H1 (cell line): Measurements from ENCODE around the gene ZNF516. TPM values are rescaled to one million over a fixed set of nuclear protein-coding genes. Genes with fewer than 3 reads are reported as not detected.

Source experiments
- CTCF ChIA-PET: fragments of 300-600 bp; sonication (Branson Sonifier 250); formaldehyde crosslinking; loops from one replicate; lab custom pipeline; 2021; ENCODE audit not compliant: partially characterized antibody; lab: Charles Lee
- POLR2A ChIA-PET: fragments of 300-600 bp; sonication (Branson Sonifier 250); formaldehyde crosslinking; loops from one replicate; lab custom pipeline; 2021; ENCODE audit warnings: inconsistent platforms; ENCODE audit not compliant: partially characterized antibody; lab: Charles Lee
- DNase-seq, 2 experiments: peaks; one replicate each; pipeline versions ENCODE4 v3.0.0 to v3.0.0-alpha.2; 2010 to 2022; ENCODE audit warnings: low spot score in 2 of 2, low read depth in 1 of 2, mixed read lengths in 1 of 2
- FAIRE-seq: peaks from 2 replicates; lab custom pipeline; 2011; peaks lifted over from hg19 to GRCh38; lab: Jason Lieb, UNC
- H2AFZ ChIP-seq: 2 replicates; pipeline ENCODE4 v1.8.1; 2012; ENCODE audit warnings: low read length, inconsistent platforms
- H2AK5ac ChIP-seq: 2 replicates; pipeline ENCODE4 v1.6.1; 2013; ENCODE audit warnings: low read depth, low read length
- H2BK120ac ChIP-seq: replicated peaks from 2 replicates; pipeline ENCODE3; 2013; ENCODE audit warnings: low read depth, low read length, inconsistent platforms
- H2BK12ac ChIP-seq: 2 replicates; pipeline ENCODE4 v1.6.1; 2013; ENCODE audit warnings: low read depth, low read length
- H2BK15ac ChIP-seq: 2 replicates; pipeline ENCODE4 v1.6.1; 2013; ENCODE audit warnings: low read length
- H2BK20ac ChIP-seq: 2 replicates; pipeline ENCODE4 v1.6.1; 2013; ENCODE audit warnings: low read length
- H2BK5ac ChIP-seq: 2 replicates; pipeline ENCODE4 v1.6.1; 2013; ENCODE audit warnings: low read depth, low read length
- H3K14ac ChIP-seq: 2 replicates; pipeline ENCODE4 v1.6.1; 2013; ENCODE audit warnings: inconsistent platforms; ENCODE audit not compliant: insufficient read length
- H3K18ac ChIP-seq: 2 replicates; pipeline ENCODE4 v1.6.1; 2013; ENCODE audit warnings: low read length; ENCODE audit errors: extremely low read depth
- H3K23ac ChIP-seq: 2 replicates; pipeline ENCODE4 v1.6.1; 2013; ENCODE audit warnings: inconsistent platforms; ENCODE audit not compliant: insufficient read length
- H3K23me2 ChIP-seq: 2 replicates; pipeline ENCODE4 v1.6.1; 2013; ENCODE audit warnings: low read depth, low read length
- H3K27ac ChIP-seq: 2 replicates; pipeline ENCODE4 v1.6.1; 2011; ENCODE audit warnings: low read depth, low read length, inconsistent platforms
- H3K27me3 ChIP-seq, 4 experiments: replicated peaks in 1 of 4; 1 replicate in 1 of 4; 2 replicates in 3 of 4; pipeline versions ENCODE4 v1.6.1 to v1.8.1; 2011 to 2013; ENCODE audit warnings: low read length in 3 of 4, mild to moderate bottlenecking in 3 of 4, inconsistent platforms in 2 of 4, mixed read lengths in 2 of 4, moderate library complexity in 1 of 4; ENCODE audit not compliant: control insufficient read depth in 3 of 4, insufficient read depth in 3 of 4; ENCODE audit errors: extremely low read depth in 1 of 4
- H3K36me3 ChIP-seq, 4 experiments: 2 replicates each; pipeline versions ENCODE4 v1.6.1 to v1.8.1; 2011 to 2013; ENCODE audit warnings: mild to moderate bottlenecking in 4 of 4, low read length in 3 of 4, moderate library complexity in 2 of 4, control low read depth in 1 of 4, inconsistent platforms in 1 of 4; ENCODE audit not compliant: insufficient read depth in 4 of 4, control insufficient read depth in 2 of 4
- H3K4ac ChIP-seq: replicated peaks from 2 replicates; pipeline ENCODE3; 2013; ENCODE audit warnings: low read length, low read depth, mixed read lengths, inconsistent platforms; ENCODE audit not compliant: insufficient read length
- H3K4me1 ChIP-seq, 4 experiments: replicated peaks in 1 of 4; 1 replicate in 1 of 4; 2 replicates in 3 of 4; pipeline versions ENCODE4 v1.6.1 to v1.8.1; 2011 to 2013; ENCODE audit warnings: low read length in 3 of 4, inconsistent platforms in 2 of 4, mixed read lengths in 1 of 4; ENCODE audit not compliant: insufficient read depth in 4 of 4, control insufficient read depth in 3 of 4
- H3K4me2 ChIP-seq, 2 experiments: 2 replicates each; pipeline versions ENCODE4 v1.6.1 to v1.8.1; 2011 to 2013; ENCODE audit warnings: low read depth in 2 of 2, low read length in 2 of 2, control low read depth in 1 of 2, inconsistent platforms in 1 of 2, mild to moderate bottlenecking in 1 of 2; ENCODE audit not compliant: insufficient read depth in 1 of 2
- H3K4me3 ChIP-seq, 4 experiments: fragments of 200-600, 300-600 bp in 1 of 4; sonication (generic), shearing (Covaris generic), sonication (Bioruptor Twin) in 1 of 4; 2 replicates each; pipeline versions ENCODE4 v1.5.1 to v1.8.1; 2011 to 2016; ENCODE audit warnings: low read length in 4 of 4, low read depth in 3 of 4, control low read depth in 2 of 4, inconsistent platforms in 2 of 4, mild to moderate bottlenecking in 2 of 4, mixed read lengths in 1 of 4, moderate library complexity in 1 of 4; ENCODE audit not compliant: insufficient read depth in 2 of 4; ENCODE audit errors: extremely low read depth in 1 of 4
- H3K56ac ChIP-seq: replicated peaks from 2 replicates; pipeline ENCODE3; 2013; ENCODE audit warnings: low read depth, mild to moderate bottlenecking, mixed read lengths, low read length, inconsistent platforms; ENCODE audit not compliant: insufficient read length
- H3K79me1 ChIP-seq: 2 replicates; pipeline ENCODE4 v1.6.1; 2013; ENCODE audit warnings: low read depth, low read length, control low read depth
- H3K79me2 ChIP-seq, 2 experiments: 2 replicates each; pipeline versions ENCODE4 v1.6.1 to v1.8.1; 2012 to 2013; ENCODE audit warnings: low read length in 2 of 2, mild to moderate bottlenecking in 2 of 2, inconsistent platforms in 1 of 2; ENCODE audit not compliant: insufficient read depth in 2 of 2, control insufficient read depth in 1 of 2
- H3K9ac ChIP-seq, 4 experiments: replicated peaks in 1 of 4; 1 replicate in 1 of 4; 2 replicates in 3 of 4; pipeline versions ENCODE4 v1.6.1 to v1.8.1; 2011 to 2013; ENCODE audit warnings: low read depth in 3 of 4, low read length in 3 of 4, control low read depth in 2 of 4, mild to moderate bottlenecking in 2 of 4, moderate library complexity in 2 of 4, inconsistent platforms in 1 of 4; ENCODE audit errors: extremely low read depth in 1 of 4
- H3K9me3 ChIP-seq, 2 experiments: 2 replicates each; pipeline versions ENCODE4 v1.6.1 to v1.8.1; 2012 to 2013; ENCODE audit warnings: mild to moderate bottlenecking in 2 of 2, moderate library complexity in 2 of 2, control low read depth in 1 of 2, inconsistent platforms in 1 of 2, low read depth in 1 of 2, low read length in 1 of 2, mixed read lengths in 1 of 2; ENCODE audit not compliant: insufficient read depth in 2 of 2
- H4K20me1 ChIP-seq, 2 experiments: replicated peaks in 1 of 2; 2 replicates each; pipeline versions ENCODE3 to v1.8.1; 2011 to 2013; ENCODE audit warnings: inconsistent platforms in 2 of 2, low read length in 2 of 2, mild to moderate bottlenecking in 1 of 2; ENCODE audit not compliant: insufficient read depth in 2 of 2, control insufficient read depth in 1 of 2
- H4K5ac ChIP-seq: 2 replicates; pipeline ENCODE4 v1.6.1; 2013; ENCODE audit warnings: low read length, low read depth, mixed read lengths, inconsistent platforms; ENCODE audit not compliant: insufficient read length
- H4K8ac ChIP-seq: 2 replicates; pipeline ENCODE4 v1.8.0; 2013; ENCODE audit warnings: mild to moderate bottlenecking, moderate library complexity, low read length, inconsistent platforms; ENCODE audit not compliant: insufficient read depth; ENCODE audit errors: extremely low read depth
- H4K91ac ChIP-seq: replicated peaks from 2 replicates; pipeline ENCODE3; 2013; ENCODE audit warnings: low read length, mixed read lengths, inconsistent platforms; ENCODE audit not compliant: insufficient read length
- NRF1 ChIP-seq: IDR thresholded peaks from 2 replicates; pipeline ENCODE4 v1.6.1; 2011; ENCODE audit warnings: mild to moderate bottlenecking, low read depth, low read length, improper control_type of control experiment
- PHF8 ChIP-seq: fragments of 200-600 bp; sonication (generic); conservative IDR thresholded peaks from 2 replicates; pipeline ENCODE4 v1.7.1; 2012; ENCODE audit warnings: low read depth, mild to moderate bottlenecking, inconsistent platforms, low read length, moderate library complexity
- RBBP5 ChIP-seq: IDR thresholded peaks from 2 replicates; pipeline ENCODE4 v1.7.1; 2012; ENCODE audit warnings: low read depth, mild to moderate bottlenecking, inconsistent platforms, low read length, moderate library complexity, borderline replicate concordance
- WGBS, 2 experiments: shearing (Covaris generic) in 1 of 2; methylation state at CpG; one replicate each; pipeline versions ENCODE4 v1.1.6 to v1.1.7; 2013 to 2015; ENCODE audit warnings: low lambda C conversion rate in 2 of 2, mixed read lengths in 2 of 2, inconsistent platforms in 1 of 2, low coverage in 1 of 2, missing lambda C conversion rate in 1 of 2; ENCODE audit not compliant: insufficient replicate concordance in 2 of 2, insufficient coverage in 1 of 2, insufficient read length in 1 of 2; ENCODE audit errors: extremely low coverage in 1 of 2, missing lambda C conversion rate in 1 of 2; 5-methylcytosine and 5-hydroxymethylcytosine counted together
- polyA plus RNA-seq, 7 experiments: library from polyadenylated mRNA; depleted of rRNA in 3 of 7; stranded (reverse) in 5 of 7; unstranded in 2 of 7; fragments of >200 nt in 5 of 7; fragments of 200-250 nt in 2 of 7; gene quantifications; 1 replicate in 5 of 7; 2 replicates in 1 of 7; 4 replicates in 1 of 7; pipeline versions ENCODE4 v1.2.1 to v1.2.3, GENCODE V29; 2011 to 2013; ENCODE audit warnings: missing spikeins in 2 of 7, mixed read lengths in 2 of 7
- total RNA-seq: library from RNA; stranded (reverse); fragmentation: NEBNext Ultra II Directional; extraction: Animal tissue kit (Norgen Biotek cat#: 25700); gene quantifications from 2 replicates; pipeline ENCODE4 v1.2.1, GENCODE V29; 2021

Gene ZNF516
- total and polyA plus RNA-seq, 2 of the 8 experiments (the other 6 are each of a cell fraction or from before 2014, with no cell fraction given) = 7.3 to 17.0 TPM

- 91% methylated on average over 13 of the region's 15 CpGs; no CpG with 5 or more reads in 1 of the 2 experiments for WGBS, 2 experiments
- POLR2A ChIA-PET = no interaction called here
- H3K79me1 ChIP-seq = peaks cover 5% of the 10 kb centered on the region
- TF ChIP-seq RBBP5 (no peak), PHF8 (no peak), NRF1 (no peak)
Measured at GRCh38 chr18:76394780-76395476, 100.1 kb downstream of the ZNF516 start.

More at GRCh38 chr18:76394780-76395476, 100.1 kb downstream of the ZNF516 start:
- H2BK12ac ChIP-seq = no peak overlapping the region
- H4K5ac ChIP-seq = no peak overlapping the region
- no peak overlapping the region for H2AK5ac ChIP-seq
- H3K56ac ChIP-seq = no peak overlapping the region
- H3K4me3 ChIP-seq = no peak overlapping the region
- H2BK20ac ChIP-seq = no peak overlapping the region
- peaks cover 0 to 4% (median 1%) of the 10 kb centered on the region in 4 experiments; a peak in 5 of 7 replicates for H3K4me1 ChIP-seq
- no peak overlapping the region for H2BK120ac ChIP-seq
- DNase-seq (no peak), FAIRE-seq (no peak)
- H4K20me1 ChIP-seq = peaks cover 0 to 3% of the 10 kb centered on the region in 2 experiments
- H3K27ac ChIP-seq = no peak overlapping the region
- no peak overlapping the region for H3K23ac ChIP-seq
- no peaks in the 10 kb centered on the region for H3K9me3 ChIP-seq
- no peak overlapping the region for H3K4me2 ChIP-seq
- H3K18ac ChIP-seq = no peak overlapping the region; the same call in 1 of the 2 replicates
- CTCF ChIA-PET = interaction anchor here (1.3 kb wide), 1 partner anchor 14 kb away, joined by 5 read pairs; no protein-coding TSS in a partner anchor
- H3K36me3 ChIP-seq = no peaks in the 10 kb centered on the region
- H2BK5ac ChIP-seq = peak overlapping the region; percentile 19; the same call in 1 of the 2 replicates
- H4K91ac ChIP-seq = no peak overlapping the region
- H3K23me2 ChIP-seq = peaks cover 5% of the 10 kb centered on the region; the same call in 1 of the 2 replicates
- no peak overlapping the region for H2AFZ ChIP-seq
- H3K79me2 ChIP-seq = peaks cover 0 to 18% of the 10 kb centered on the region in 2 experiments; a peak in 2 of 4 replicates
- no peak overlapping the region for H2BK15ac ChIP-seq
- no peak overlapping the region for H3K14ac ChIP-seq
- H4K8ac ChIP-seq = no peak overlapping the region
- no peaks in the 10 kb centered on the region for H3K27me3 ChIP-seq
- H3K9ac ChIP-seq = no peak overlapping the region
- H3K4ac ChIP-seq = peak overlapping the region; percentile 32
